Tibial nerve (tissue), 4 donors: ENCODE data around the gene PILRB. TPM values are rescaled to one million over a fixed set of nuclear protein-coding genes. Genes with fewer than 3 reads are reported as not detected.
"Not testable (repeated sequence)": the region's sequence is repeated elsewhere in the genome, so short reads cannot be mapped to it uniquely, and the experiment has no call there.

Source experiments
- DNase-seq, 2 donors: peaks; one replicate each; pipeline ENCODE4 v3.0.0-alpha.2; 2019; ENCODE audit warnings: low spot score in 2 of 2
- H3K27ac ChIP-seq, 4 donors: fragments of 200-600 bp; sonication (generic) in 3 of 4; one replicate each; pipeline ENCODE4 v1.5.1; 2017 to 2019; ENCODE audit warnings: mild to moderate bottlenecking in 1 of 4
- H3K27me3 ChIP-seq, 2 donors: fragments of 200-600 bp; sonication (generic) in 1 of 2; one replicate each; pipeline versions ENCODE4 v1.5.1 to v1.6.0; 2017 to 2019
- H3K36me3 ChIP-seq, 3 donors: fragments of 200-600 bp; sonication (generic); one replicate each; pipeline ENCODE4 v1.5.1; 2018 to 2019
- H3K4me1 ChIP-seq, 4 donors: fragments of 200-600 bp; sonication (generic) in 3 of 4; one replicate each; pipeline ENCODE4 v1.5.1; 2017 to 2019
- H3K4me3 ChIP-seq, 4 donors: fragments of 200-600 bp; sonication (generic) in 3 of 4; one replicate each; pipeline ENCODE4 v1.5.1; 2017 to 2019; ENCODE audit warnings: mild to moderate bottlenecking in 1 of 4, moderate library complexity in 1 of 4
- H3K9me3 ChIP-seq, 4 donors: fragments of 200-600 bp; sonication (generic) in 3 of 4; one replicate each; pipeline ENCODE4 v1.5.1; 2017 to 2019
- EP300 ChIP-seq, 2 donors: sonication (generic); formaldehyde crosslinking; IDR thresholded peaks; one replicate each; pipeline ENCODE4 v1.6.1; 2017; ENCODE audit warnings: antibody characterized with exemption in 2 of 2, mild to moderate bottlenecking in 1 of 2
- POLR2A ChIP-seq, 2 donors: fragments of 450-650 bp; IDR thresholded peaks; one replicate each; pipeline ENCODE4 v1.6.1; 2017; ENCODE audit warnings: antibody characterized with exemption in 2 of 2, mild to moderate bottlenecking in 2 of 2, moderate library complexity in 2 of 2
- WGBS, 2 donors: methylation state at CpG; one replicate each; pipeline ENCODE4 v1.1.5; 2018; 5-methylcytosine and 5-hydroxymethylcytosine counted together
- total RNA-seq, 4 donors: library from RNA; depleted of rRNA; stranded (reverse); fragments of >200 nt; gene quantifications; one replicate each; pipeline ENCODE4 v1.1.0, GENCODE V29; 2016
- TF ChIP-seq, protein P1 (sequence below), 5 experiments: fragments of 200-600 bp in 3 of 5; fragments of 450-650 bp in 2 of 5; sonication (generic) in 3 of 5; IDR thresholded peaks; one replicate each; pipeline ENCODE4 v1.5.1; 2016 to 2019; ENCODE audit warnings: antibody characterized with exemption in 5 of 5, mild to moderate bottlenecking in 3 of 5, moderate library complexity in 2 of 5

Gene PILRB
- total RNA-seq, 4 donors from 2014 or later: 107 to 152 (median 132) TPM

- Histone ChIP-seq H3K36me3 (peaks cover 6 to 97% (median 25%) of the 10 kb centered on the region in 3 donors), H3K4me1 (no peaks in the 10 kb centered on the region), H3K9me3 (no peaks in the 10 kb centered on the region), H3K27me3 (no peaks in the 10 kb centered on the region), H3K4me3 (no peak overlapping the region), H3K27ac (no peak overlapping the region)
- TF ChIP-seq, protein P1, sequence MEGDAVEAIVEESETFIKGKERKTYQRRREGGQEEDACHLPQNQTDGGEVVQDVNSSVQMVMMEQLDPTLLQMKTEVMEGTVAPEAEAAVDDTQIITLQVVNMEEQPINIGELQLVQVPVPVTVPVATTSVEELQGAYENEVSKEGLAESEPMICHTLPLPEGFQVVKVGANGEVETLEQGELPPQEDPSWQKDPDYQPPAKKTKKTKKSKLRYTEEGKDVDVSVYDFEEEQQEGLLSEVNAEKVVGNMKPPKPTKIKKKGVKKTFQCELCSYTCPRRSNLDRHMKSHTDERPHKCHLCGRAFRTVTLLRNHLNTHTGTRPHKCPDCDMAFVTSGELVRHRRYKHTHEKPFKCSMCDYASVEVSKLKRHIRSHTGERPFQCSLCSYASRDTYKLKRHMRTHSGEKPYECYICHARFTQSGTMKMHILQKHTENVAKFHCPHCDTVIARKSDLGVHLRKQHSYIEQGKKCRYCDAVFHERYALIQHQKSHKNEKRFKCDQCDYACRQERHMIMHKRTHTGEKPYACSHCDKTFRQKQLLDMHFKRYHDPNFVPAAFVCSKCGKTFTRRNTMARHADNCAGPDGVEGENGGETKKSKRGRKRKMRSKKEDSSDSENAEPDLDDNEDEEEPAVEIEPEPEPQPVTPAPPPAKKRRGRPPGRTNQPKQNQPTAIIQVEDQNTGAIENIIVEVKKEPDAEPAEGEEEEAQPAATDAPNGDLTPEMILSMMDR (IDR thresholded peaks at IDR 0.05): no peak
- TF ChIP-seq EP300 (IDR thresholded peaks at IDR 0.05) (no peak), POLR2A (IDR thresholded peaks at IDR 0.05) (no peak)
- no peak for DNase-seq
These were observed 5.2 kb downstream of the PILRB start for GRCh38 chr7:100363098-100363497.

DNA sequence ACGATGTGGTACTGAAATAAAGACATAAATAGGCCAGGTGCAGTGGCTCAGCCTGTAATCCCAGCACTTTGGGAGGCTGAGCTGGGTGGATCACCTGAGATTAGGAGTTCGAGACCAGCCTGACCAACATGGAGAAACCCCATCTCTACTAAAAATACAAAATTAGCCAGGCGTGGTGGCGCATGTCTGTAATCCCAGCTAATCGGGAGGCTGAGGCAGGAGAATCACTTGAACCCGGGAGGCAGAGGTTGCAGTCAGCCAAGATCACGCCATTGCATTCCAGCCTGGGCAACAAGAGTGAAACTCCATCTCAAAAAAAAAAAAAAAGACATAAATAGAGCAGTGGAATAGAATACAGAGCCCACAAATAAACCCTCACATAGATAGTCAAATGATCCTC lies 5.9 kb downstream of the PILRB start:
- WGBS, 2 donors: 97 to 99% methylated on average over 7 of the region's 7 CpGs
- not testable (repeated sequence) for H3K4me1 ChIP-seq
- H3K36me3 ChIP-seq: peaks cover 6 to 97% (median 21%) of the 10 kb centered on the region in 3 donors

GRCh38 chr7:100364480-100364879 lies 6.6 kb downstream of the PILRB start:
- DNase-seq: no peak
- Histone ChIP-seq H3K36me3 (peaks cover 2 to 97% (median 15%) of the 10 kb centered on the region in 3 donors), H3K4me1 (peaks cover 0 to 6% (median 1%) of the 10 kb centered on the region in 4 donors), H3K4me3 (no peak overlapping the region), H3K27ac (no peak overlapping the region), H3K27me3 (no peaks in the 10 kb centered on the region), H3K9me3 (no peaks in the 10 kb centered on the region)
- TF ChIP-seq EP300 (IDR thresholded peaks at IDR 0.05) (no peak), POLR2A (IDR thresholded peaks at IDR 0.05) (no peak)
- TF ChIP-seq, protein P1 (IDR thresholded peaks at IDR 0.05): no peak
- WGBS, 2 donors: 85 to 87% methylated on average over 6 of the region's 6 CpGs

More for the DNA sequence above, 5.9 kb downstream of the PILRB start:
- not testable (repeated sequence) for H3K27ac ChIP-seq, H3K27me3 ChIP-seq, H3K9me3 ChIP-seq, DNase-seq, H3K4me3 ChIP-seq

DNA sequence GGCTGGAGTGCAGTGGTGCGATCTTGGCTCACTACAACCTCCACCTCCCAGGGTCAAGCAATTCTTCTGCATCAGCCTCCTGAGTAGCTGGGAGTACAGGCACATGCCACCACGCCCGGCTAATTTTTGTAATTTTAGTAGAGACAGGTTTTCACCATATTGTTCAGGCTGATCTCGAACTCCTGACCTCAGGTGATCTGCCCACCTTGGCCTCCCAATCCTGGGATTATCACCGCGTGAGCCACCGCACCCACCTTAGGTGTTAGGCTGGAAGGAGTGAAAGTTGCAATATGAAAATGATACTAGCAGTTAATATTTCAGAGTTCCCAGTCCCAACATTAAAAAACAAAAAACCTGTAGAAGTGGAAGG lies 8.1 kb downstream of the PILRB start:
- DNase-seq, H3K27me3 ChIP-seq, H3K4me3 ChIP-seq, H3K9me3 ChIP-seq: not testable (repeated sequence)
- peaks cover 0 to 91% (median 8%) of the 10 kb centered on the region in 3 donors for H3K36me3 ChIP-seq
- peak overlapping the region in 3 of 4 donors; percentile 37 to 56 (median 52) for H3K27ac ChIP-seq
- WGBS, 2 donors: 91 to 95% methylated on average over 7 of the region's 7 CpGs
- peaks cover 0 to 13% (median 6%) of the 10 kb centered on the region in 4 donors for H3K4me1 ChIP-seq

- H3K9me3 ChIP-seq: no peaks in the 10 kb centered on the region
- H3K27me3 ChIP-seq: no peaks in the 10 kb centered on the region
- TF ChIP-seq, protein P1 (IDR thresholded peaks at IDR 0.05): no peak
- no peak overlapping the region for H3K4me3 ChIP-seq
- H3K4me1 ChIP-seq: peaks cover 0 to 17% (median 7%) of the 10 kb centered on the region in 4 donors
- peak overlapping the region in 3 of 4 donors; percentile 37 to 56 (median 52) for H3K27ac ChIP-seq
- DNase-seq: no peak
- WGBS, 2 donors: 86% methylated on average over 13 to 16 of the region's 16 CpGs
- peaks cover 0 to 84% (median 2%) of the 10 kb centered on the region in 3 donors for H3K36me3 ChIP-seq
These were observed 8.7 kb downstream of the PILRB start for GRCh38 chr7:100366411-100367250.

DNA sequence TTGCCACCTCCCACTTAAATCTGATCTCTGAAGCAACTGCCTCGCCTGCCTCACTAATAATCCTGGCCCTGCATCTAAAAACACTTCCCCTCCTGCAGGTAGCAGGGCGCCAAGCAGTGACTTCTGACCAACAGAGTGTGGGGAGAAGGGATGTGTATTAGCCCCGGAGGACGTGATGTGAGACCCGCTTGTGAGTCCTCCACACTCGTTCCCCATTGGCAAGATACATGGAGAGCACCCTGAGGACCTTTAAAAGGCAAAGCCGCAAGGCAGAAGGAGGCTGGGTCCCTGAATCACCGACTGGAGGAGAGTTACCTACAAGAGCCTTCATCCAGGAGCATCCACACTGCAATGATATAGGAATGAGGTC lies 9.3 kb downstream of the PILRB start:
- TF ChIP-seq, protein P1 (IDR thresholded peaks at IDR 0.05): no peak
- TF ChIP-seq POLR2A (IDR thresholded peaks at IDR 0.05): no peak
- TF ChIP-seq EP300 (IDR thresholded peaks at IDR 0.05): no peak
- no peak for DNase-seq
- H3K27me3 ChIP-seq: no peaks in the 10 kb centered on the region
- H3K4me3 ChIP-seq: no peak overlapping the region
- peaks cover 0 to 78% (median 0%) of the 10 kb centered on the region in 3 donors for H3K36me3 ChIP-seq
- peak overlapping the region in 1 of 4 donors; percentile 37 for H3K27ac ChIP-seq
- H3K4me1 ChIP-seq: peaks cover 0 to 22% (median 9%) of the 10 kb centered on the region in 4 donors
- no peaks in the 10 kb centered on the region for H3K9me3 ChIP-seq
- 88 to 92% methylated on average over 8 of the region's 8 CpGs for WGBS, 2 donors
